ENCODE data around the gene PTCSC3.

The PTCSC3 gene

DNA sequence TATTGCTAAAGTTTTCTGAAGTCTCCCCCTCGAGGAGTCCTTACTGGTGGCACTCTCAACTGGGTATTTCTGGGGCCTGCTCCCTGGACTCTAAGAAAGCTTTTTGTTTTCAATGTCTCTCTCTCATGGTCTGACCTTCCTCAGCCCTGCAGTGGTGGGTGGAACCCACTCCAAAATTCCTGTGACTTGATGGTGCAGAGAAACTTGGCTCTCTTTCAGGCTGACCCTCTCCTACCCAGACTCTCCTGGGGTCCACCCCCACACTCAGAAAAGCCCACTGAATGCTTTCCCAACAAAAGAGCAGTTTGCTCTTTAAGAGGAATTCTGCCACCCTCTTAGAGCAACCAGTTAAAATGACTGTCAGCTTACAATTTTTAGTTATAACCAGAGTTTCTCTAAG lies 967 bp upstream of the PTCSC3 start:
- TF ChIP-seq, protein P1, sequence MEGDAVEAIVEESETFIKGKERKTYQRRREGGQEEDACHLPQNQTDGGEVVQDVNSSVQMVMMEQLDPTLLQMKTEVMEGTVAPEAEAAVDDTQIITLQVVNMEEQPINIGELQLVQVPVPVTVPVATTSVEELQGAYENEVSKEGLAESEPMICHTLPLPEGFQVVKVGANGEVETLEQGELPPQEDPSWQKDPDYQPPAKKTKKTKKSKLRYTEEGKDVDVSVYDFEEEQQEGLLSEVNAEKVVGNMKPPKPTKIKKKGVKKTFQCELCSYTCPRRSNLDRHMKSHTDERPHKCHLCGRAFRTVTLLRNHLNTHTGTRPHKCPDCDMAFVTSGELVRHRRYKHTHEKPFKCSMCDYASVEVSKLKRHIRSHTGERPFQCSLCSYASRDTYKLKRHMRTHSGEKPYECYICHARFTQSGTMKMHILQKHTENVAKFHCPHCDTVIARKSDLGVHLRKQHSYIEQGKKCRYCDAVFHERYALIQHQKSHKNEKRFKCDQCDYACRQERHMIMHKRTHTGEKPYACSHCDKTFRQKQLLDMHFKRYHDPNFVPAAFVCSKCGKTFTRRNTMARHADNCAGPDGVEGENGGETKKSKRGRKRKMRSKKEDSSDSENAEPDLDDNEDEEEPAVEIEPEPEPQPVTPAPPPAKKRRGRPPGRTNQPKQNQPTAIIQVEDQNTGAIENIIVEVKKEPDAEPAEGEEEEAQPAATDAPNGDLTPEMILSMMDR (IDR thresholded peaks at IDR 0.05; ENCODE audit: extremely low read depth, missing control alignments): no peak
- no peak for DNase-seq (ENCODE audit: low spot score)

DNA sequence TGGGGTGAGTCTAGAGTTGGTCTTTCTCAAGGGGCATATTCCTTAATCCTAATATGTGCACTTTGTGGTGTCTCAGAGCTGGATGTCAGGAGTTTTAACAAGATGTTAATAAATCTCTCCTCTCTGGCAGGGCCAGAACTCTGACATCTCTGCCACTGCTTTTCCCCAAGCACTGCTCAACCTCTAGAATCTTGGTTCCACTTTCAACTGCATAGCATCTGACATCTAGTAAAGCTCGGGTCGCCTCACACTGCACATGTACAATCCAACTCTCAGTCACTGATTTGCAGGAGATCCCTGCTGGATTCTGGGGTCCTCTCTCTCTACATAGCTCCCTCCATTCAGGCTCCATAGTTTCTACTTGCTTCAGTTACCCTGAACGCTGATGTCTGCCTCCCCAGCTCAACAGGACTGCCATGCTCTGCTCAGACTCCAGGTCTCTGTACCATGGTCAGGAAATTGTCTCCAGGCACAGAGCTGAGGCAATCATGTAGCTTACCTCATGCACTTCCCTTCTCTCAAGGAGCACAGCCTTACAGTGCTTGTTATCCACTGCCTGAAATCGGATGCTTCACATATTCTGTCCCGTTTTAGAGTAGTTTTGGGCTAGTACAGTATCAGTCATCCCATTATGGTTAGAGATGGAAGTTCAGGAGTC lies 1.6 kb downstream of the PTCSC3 start:
- DNase-seq (ENCODE audit: low spot score): no peak
- TF ChIP-seq, protein P1 (IDR thresholded peaks at IDR 0.05; ENCODE audit: extremely low read depth, missing control alignments): no peak

DNA sequence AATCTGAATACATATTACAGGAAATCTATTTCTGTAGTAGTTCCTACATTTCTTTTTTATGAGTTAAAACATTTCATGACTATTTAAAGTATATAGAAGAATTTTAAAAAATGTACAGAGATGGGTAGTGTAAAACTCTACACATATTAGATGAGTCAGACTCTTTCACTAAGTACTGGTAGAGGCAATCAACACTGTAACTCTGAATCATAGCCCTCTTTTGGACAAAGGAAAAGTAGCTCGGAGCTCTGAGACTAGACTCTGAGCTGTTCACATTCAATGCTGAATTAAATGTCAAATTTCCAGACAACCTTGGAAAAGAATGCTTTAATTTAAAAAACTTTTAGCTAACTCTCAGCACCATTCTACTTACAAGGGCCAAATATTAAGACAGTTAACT lies 3.4 kb downstream of the PTCSC3 start:
- TF ChIP-seq, protein P1 (IDR thresholded peaks at IDR 0.05; ENCODE audit: extremely low read depth, missing control alignments): no peak
- no peak for DNase-seq (ENCODE audit: low spot score)

DNA sequence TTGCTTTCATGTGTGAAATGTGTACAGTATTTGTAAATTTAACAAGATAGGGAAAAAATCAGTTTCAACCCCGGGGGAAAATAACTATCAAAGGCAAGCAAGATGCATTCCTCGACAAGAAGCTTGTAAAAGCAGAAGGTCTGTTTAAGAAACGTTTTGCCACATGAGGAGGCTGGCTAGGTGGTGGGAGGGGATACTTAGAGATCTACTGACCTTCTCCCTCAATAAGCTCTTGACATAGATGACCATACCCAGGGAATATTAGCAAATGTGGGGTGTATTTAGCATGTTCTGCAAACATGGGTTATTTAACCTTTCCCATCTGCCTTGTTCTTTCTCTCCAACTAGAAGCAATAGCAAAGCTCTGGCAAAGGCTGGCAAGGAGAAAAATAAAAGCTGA lies 4.9 kb downstream of the PTCSC3 start:
- TF ChIP-seq, protein P1 (IDR thresholded peaks at IDR 0.05; ENCODE audit: extremely low read depth, missing control alignments): no peak
- no peak for DNase-seq (ENCODE audit: low spot score)

DNA sequence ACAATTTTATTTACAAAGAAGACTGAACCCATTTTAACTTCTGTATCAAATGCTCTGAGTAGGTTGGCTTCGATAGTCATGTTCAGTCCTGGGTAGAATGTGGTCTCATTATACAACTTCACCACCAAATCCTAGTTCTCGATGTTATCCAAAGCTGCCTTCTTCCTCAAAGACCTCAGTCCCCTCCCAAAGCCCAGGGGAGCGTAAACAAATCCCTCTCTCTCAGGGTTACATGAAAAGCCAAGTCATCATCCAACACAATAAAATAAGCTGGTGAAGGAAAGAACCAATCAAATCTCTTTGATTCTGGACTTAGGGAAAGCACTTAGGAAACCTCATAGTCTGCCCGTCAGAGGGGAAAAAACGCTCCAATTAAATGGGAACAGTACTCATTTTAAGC lies 9.1 kb downstream of the PTCSC3 start:
- TF ChIP-seq, protein P1 (IDR thresholded peaks at IDR 0.05; ENCODE audit: extremely low read depth, missing control alignments): no peak

DNA sequence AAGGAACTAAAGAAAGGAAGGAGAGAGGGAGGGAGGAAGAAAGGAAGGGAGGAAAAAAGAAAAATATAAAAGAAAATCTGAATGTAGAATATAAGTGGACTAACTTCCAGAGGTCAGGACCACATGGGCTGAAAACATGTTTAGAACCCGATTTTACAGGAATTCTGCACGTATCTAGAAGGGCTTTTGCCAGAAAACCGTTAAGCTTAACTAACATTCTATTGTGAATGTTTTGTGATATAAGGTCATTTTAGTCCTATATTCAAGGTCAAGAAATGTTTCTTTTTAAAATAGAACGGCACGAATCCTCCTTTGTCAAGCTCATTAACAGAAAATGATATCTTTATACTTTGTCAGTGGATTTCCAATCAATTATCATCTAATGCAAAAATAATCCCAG lies 13.1 kb downstream of the PTCSC3 start:
- no peak for DNase-seq (ENCODE audit: low spot score)
- TF ChIP-seq, protein P1 (IDR thresholded peaks at IDR 0.05; ENCODE audit: extremely low read depth, missing control alignments): no peak

More for the DNA sequence above, 9.1 kb downstream of the PTCSC3 start:
- no peak for DNase-seq (ENCODE audit: low spot score)

DNA sequence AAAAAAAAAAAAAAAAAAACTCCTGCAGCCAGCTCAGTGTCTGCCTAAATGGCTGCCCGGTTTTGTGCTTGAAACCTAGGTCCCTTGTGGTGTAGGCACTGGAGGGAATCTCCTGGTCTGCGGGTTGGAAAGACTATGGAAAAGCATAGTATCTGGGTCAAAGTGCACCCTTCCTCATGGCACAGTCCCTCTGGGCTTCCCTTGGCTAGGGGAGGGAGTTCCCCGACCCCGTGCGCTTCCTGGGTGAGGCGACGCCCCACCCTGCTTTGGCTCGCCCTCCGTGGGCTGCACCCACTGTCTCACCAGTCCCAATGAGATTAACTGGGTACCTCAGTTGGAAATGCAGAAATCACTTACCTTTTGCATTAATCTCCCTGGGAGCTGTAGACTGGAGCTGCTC lies 14.3 kb downstream of the PTCSC3 start:
- no peak for DNase-seq (ENCODE audit: low spot score)
- TF ChIP-seq, protein P1 (IDR thresholded peaks at IDR 0.05; ENCODE audit: extremely low read depth, missing control alignments): no peak

Data from GM20000 (cell line).